Measurements from ENCODE around the gene CFAP100. TPM values are rescaled to one million over a fixed set of nuclear protein-coding genes. Genes with fewer than 3 reads are reported as not detected.

The CFAP100 gene
- total and polyA plus RNA-seq, 9 of the 15 experiments (the other 6 are each of a cell fraction or from before 2014, with no cell fraction given), result not detected

DNA sequence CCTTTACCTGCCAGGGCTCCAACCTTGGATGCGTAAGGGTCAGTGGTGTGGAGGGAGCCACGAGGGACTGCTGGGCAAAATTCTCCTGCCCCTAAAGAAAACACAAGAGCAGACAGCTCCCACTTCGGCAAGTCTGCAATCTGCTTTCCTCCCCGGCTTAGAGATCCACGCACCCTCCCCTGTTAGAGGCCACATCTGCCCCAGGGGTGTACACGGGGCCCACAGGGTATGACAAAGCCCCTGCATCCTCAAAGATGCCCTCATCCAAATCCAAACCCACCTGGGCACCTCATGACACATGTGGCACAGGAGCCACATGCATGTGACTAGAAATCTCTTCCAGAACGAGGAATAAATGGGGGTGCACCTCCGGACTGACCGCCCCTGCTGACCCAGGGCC is 55.5 kb downstream of the CFAP100 start:
- no peak for ATAC-seq
- BruUV-seq (replicated peaks), result no TSS peak
- ChIA-PET POLR2A (interaction anchor here (0.6 kb wide), 2 partner anchors 8 to 25 kb away, joined by 3 read pairs; no protein-coding TSS in a partner anchor), CTCF (ENCODE audit: low intra/inter-chr PET ratio) (no interaction called here)
- Histone ChIP-seq H3K79me2 (ENCODE audit: control insufficient read depth, insufficient read depth, low read length) (no peaks in the 10 kb centered on the region; the same call in 2 of the 3 replicates), H3K4me1 (replicated peaks in 1 of 2; ENCODE audit: control insufficient read depth in 2 of 2, insufficient read depth in 2 of 2, low read length in 2 of 2) (no peaks in the 10 kb centered on the region), H3K9me1 (ENCODE audit: control insufficient read depth, insufficient read depth, low read length) (no peaks in the 10 kb centered on the region), H3K36me3 (ENCODE audit: control insufficient read depth, insufficient read depth, low read length) (peaks cover 40% of the 10 kb centered on the region; the same call in 2 of the 3 replicates), H3K4me3 (no peak overlapping the region), H2AFZ (ENCODE audit: low read depth, low read length) (no peak overlapping the region), H3K4me2 (ENCODE audit: insufficient read depth, low read length) (no peak overlapping the region), H3K27me3 (ENCODE audit: control insufficient read depth in 2 of 2, insufficient read depth in 2 of 2, low read length in 2 of 2) (no peaks in the 10 kb centered on the region; a peak in 1 of 5 replicates), H4K20me1 (replicated peaks; ENCODE audit: control insufficient read depth, insufficient read depth, low read length) (no peaks in the 10 kb centered on the region), H3K9me3 (replicated peaks; ENCODE audit: control insufficient read depth, insufficient read depth, low read depth, low read length) (no peaks in the 10 kb centered on the region), H3K27ac (ENCODE audit: extremely low read depth, low read depth, low read length) (no peak overlapping the region), H3K9ac (ENCODE audit: insufficient read depth in 1 of 2, low read depth in 2 of 2, low read length in 2 of 2) (no peak overlapping the region)
- in situ Hi-C loops (cut with MboI) (no loop called here), intact Hi-C loops (cut with micrococcal nuclease) (no loop called here)
- TF ChIP-seq, protein P1, sequence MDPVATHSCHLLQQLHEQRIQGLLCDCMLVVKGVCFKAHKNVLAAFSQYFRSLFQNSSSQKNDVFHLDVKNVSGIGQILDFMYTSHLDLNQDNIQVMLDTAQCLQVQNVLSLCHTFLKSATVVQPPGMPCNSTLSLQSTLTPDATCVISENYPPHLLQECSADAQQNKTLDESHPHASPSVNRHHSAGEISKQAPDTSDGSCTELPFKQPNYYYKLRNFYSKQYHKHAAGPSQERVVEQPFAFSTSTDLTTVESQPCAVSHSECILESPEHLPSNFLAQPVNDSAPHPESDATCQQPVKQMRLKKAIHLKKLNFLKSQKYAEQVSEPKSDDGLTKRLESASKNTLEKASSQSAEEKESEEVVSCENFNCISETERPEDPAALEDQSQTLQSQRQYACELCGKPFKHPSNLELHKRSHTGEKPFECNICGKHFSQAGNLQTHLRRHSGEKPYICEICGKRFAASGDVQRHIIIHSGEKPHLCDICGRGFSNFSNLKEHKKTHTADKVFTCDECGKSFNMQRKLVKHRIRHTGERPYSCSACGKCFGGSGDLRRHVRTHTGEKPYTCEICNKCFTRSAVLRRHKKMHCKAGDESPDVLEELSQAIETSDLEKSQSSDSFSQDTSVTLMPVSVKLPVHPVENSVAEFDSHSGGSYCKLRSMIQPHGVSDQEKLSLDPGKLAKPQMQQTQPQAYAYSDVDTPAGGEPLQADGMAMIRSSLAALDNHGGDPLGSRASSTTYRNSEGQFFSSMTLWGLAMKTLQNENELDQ (CRISPR knock-in tag; IDR thresholded peaks at IDR 0.05; ENCODE audit: borderline replicate concordance), result no peak
- TF ChIP-seq RBM17 (IDR thresholded peaks at IDR 0.05; ENCODE audit: borderline replicate concordance, low read depth, low read length), result no peak
- no peak for TF ChIP-seq SIRT6 (IDR thresholded peaks at IDR 0.05; ENCODE audit: low read depth, low read length)
- no peak for TF ChIP-seq TFAM (CRISPR knock-in tag; conservative IDR thresholded peaks at IDR 0.05)
- WGBS (ENCODE audit: insufficient coverage, low coverage, missing lambda C conversion rate), result 67% methylated on average over 5 of the region's 9 CpGs
- no peak for DNase-seq (ENCODE audit: extremely low read depth in 1 of 4, low spot score in 3 of 4)
- no peak for FAIRE-seq

Data from K562 (cell line).